H1 (cell line): ENCODE data around the gene NRL. TPM values are rescaled to one million over a fixed set of nuclear protein-coding genes. Genes with fewer than 3 reads are reported as not detected.

Experiments
- CTCF ChIA-PET: fragments of 300-600 bp; sonication (Branson Sonifier 250); formaldehyde crosslinking; loops from one replicate; lab custom pipeline; 2021; ENCODE audit not compliant: partially characterized antibody; lab: Charles Lee
- POLR2A ChIA-PET: fragments of 300-600 bp; sonication (Branson Sonifier 250); formaldehyde crosslinking; loops from one replicate; lab custom pipeline; 2021; ENCODE audit warnings: inconsistent platforms; ENCODE audit not compliant: partially characterized antibody; lab: Charles Lee
- DNase-seq, 2 experiments: peaks; one replicate each; pipeline versions ENCODE4 v3.0.0 to v3.0.0-alpha.2; 2010 to 2022; ENCODE audit warnings: low spot score in 2 of 2, low read depth in 1 of 2, mixed read lengths in 1 of 2
- FAIRE-seq: peaks from 2 replicates; lab custom pipeline; 2011; peaks lifted over from hg19 to GRCh38; lab: Jason Lieb, UNC
- H2AFZ ChIP-seq: 2 replicates; pipeline ENCODE4 v1.8.1; 2012; ENCODE audit warnings: low read length, inconsistent platforms
- H2AK5ac ChIP-seq: 2 replicates; pipeline ENCODE4 v1.6.1; 2013; ENCODE audit warnings: low read depth, low read length
- H2BK120ac ChIP-seq: replicated peaks from 2 replicates; pipeline ENCODE3; 2013; ENCODE audit warnings: low read depth, low read length, inconsistent platforms
- H2BK12ac ChIP-seq: 2 replicates; pipeline ENCODE4 v1.6.1; 2013; ENCODE audit warnings: low read depth, low read length
- H2BK15ac ChIP-seq: 2 replicates; pipeline ENCODE4 v1.6.1; 2013; ENCODE audit warnings: low read length
- H2BK20ac ChIP-seq: 2 replicates; pipeline ENCODE4 v1.6.1; 2013; ENCODE audit warnings: low read length
- H2BK5ac ChIP-seq: 2 replicates; pipeline ENCODE4 v1.6.1; 2013; ENCODE audit warnings: low read depth, low read length
- H3K14ac ChIP-seq: 2 replicates; pipeline ENCODE4 v1.6.1; 2013; ENCODE audit warnings: inconsistent platforms; ENCODE audit not compliant: insufficient read length
- H3K18ac ChIP-seq: 2 replicates; pipeline ENCODE4 v1.6.1; 2013; ENCODE audit warnings: low read length; ENCODE audit errors: extremely low read depth
- H3K23ac ChIP-seq: 2 replicates; pipeline ENCODE4 v1.6.1; 2013; ENCODE audit warnings: inconsistent platforms; ENCODE audit not compliant: insufficient read length
- H3K23me2 ChIP-seq: 2 replicates; pipeline ENCODE4 v1.6.1; 2013; ENCODE audit warnings: low read depth, low read length
- H3K27ac ChIP-seq: 2 replicates; pipeline ENCODE4 v1.6.1; 2011; ENCODE audit warnings: low read depth, low read length, inconsistent platforms
- H3K27me3 ChIP-seq, 4 experiments: replicated peaks in 1 of 4; 1 replicate in 1 of 4; 2 replicates in 3 of 4; pipeline versions ENCODE4 v1.6.1 to v1.8.1; 2011 to 2013; ENCODE audit warnings: low read length in 3 of 4, mild to moderate bottlenecking in 3 of 4, inconsistent platforms in 2 of 4, mixed read lengths in 2 of 4, moderate library complexity in 1 of 4; ENCODE audit not compliant: control insufficient read depth in 3 of 4, insufficient read depth in 3 of 4; ENCODE audit errors: extremely low read depth in 1 of 4
- H3K36me3 ChIP-seq, 4 experiments: 2 replicates each; pipeline versions ENCODE4 v1.6.1 to v1.8.1; 2011 to 2013; ENCODE audit warnings: mild to moderate bottlenecking in 4 of 4, low read length in 3 of 4, moderate library complexity in 2 of 4, control low read depth in 1 of 4, inconsistent platforms in 1 of 4; ENCODE audit not compliant: insufficient read depth in 4 of 4, control insufficient read depth in 2 of 4
- H3K4ac ChIP-seq: replicated peaks from 2 replicates; pipeline ENCODE3; 2013; ENCODE audit warnings: low read length, low read depth, mixed read lengths, inconsistent platforms; ENCODE audit not compliant: insufficient read length
- H3K4me1 ChIP-seq, 4 experiments: replicated peaks in 1 of 4; 1 replicate in 1 of 4; 2 replicates in 3 of 4; pipeline versions ENCODE4 v1.6.1 to v1.8.1; 2011 to 2013; ENCODE audit warnings: low read length in 3 of 4, inconsistent platforms in 2 of 4, mixed read lengths in 1 of 4; ENCODE audit not compliant: insufficient read depth in 4 of 4, control insufficient read depth in 3 of 4
- H3K4me2 ChIP-seq, 2 experiments: 2 replicates each; pipeline versions ENCODE4 v1.6.1 to v1.8.1; 2011 to 2013; ENCODE audit warnings: low read depth in 2 of 2, low read length in 2 of 2, control low read depth in 1 of 2, inconsistent platforms in 1 of 2, mild to moderate bottlenecking in 1 of 2; ENCODE audit not compliant: insufficient read depth in 1 of 2
- H3K4me3 ChIP-seq, 4 experiments: fragments of 200-600, 300-600 bp in 1 of 4; sonication (generic), shearing (Covaris generic), sonication (Bioruptor Twin) in 1 of 4; 2 replicates each; pipeline versions ENCODE4 v1.5.1 to v1.8.1; 2011 to 2016; ENCODE audit warnings: low read length in 4 of 4, low read depth in 3 of 4, control low read depth in 2 of 4, inconsistent platforms in 2 of 4, mild to moderate bottlenecking in 2 of 4, mixed read lengths in 1 of 4, moderate library complexity in 1 of 4; ENCODE audit not compliant: insufficient read depth in 2 of 4; ENCODE audit errors: extremely low read depth in 1 of 4
- H3K56ac ChIP-seq: replicated peaks from 2 replicates; pipeline ENCODE3; 2013; ENCODE audit warnings: low read depth, mild to moderate bottlenecking, mixed read lengths, low read length, inconsistent platforms; ENCODE audit not compliant: insufficient read length
- H3K79me1 ChIP-seq: 2 replicates; pipeline ENCODE4 v1.6.1; 2013; ENCODE audit warnings: low read depth, low read length, control low read depth
- H3K79me2 ChIP-seq, 2 experiments: 2 replicates each; pipeline versions ENCODE4 v1.6.1 to v1.8.1; 2012 to 2013; ENCODE audit warnings: low read length in 2 of 2, mild to moderate bottlenecking in 2 of 2, inconsistent platforms in 1 of 2; ENCODE audit not compliant: insufficient read depth in 2 of 2, control insufficient read depth in 1 of 2
- H3K9ac ChIP-seq, 4 experiments: replicated peaks in 1 of 4; 1 replicate in 1 of 4; 2 replicates in 3 of 4; pipeline versions ENCODE4 v1.6.1 to v1.8.1; 2011 to 2013; ENCODE audit warnings: low read depth in 3 of 4, low read length in 3 of 4, control low read depth in 2 of 4, mild to moderate bottlenecking in 2 of 4, moderate library complexity in 2 of 4, inconsistent platforms in 1 of 4; ENCODE audit errors: extremely low read depth in 1 of 4
- H3K9me3 ChIP-seq, 2 experiments: 2 replicates each; pipeline versions ENCODE4 v1.6.1 to v1.8.1; 2012 to 2013; ENCODE audit warnings: mild to moderate bottlenecking in 2 of 2, moderate library complexity in 2 of 2, control low read depth in 1 of 2, inconsistent platforms in 1 of 2, low read depth in 1 of 2, low read length in 1 of 2, mixed read lengths in 1 of 2; ENCODE audit not compliant: insufficient read depth in 2 of 2
- H4K20me1 ChIP-seq, 2 experiments: replicated peaks in 1 of 2; 2 replicates each; pipeline versions ENCODE3 to v1.8.1; 2011 to 2013; ENCODE audit warnings: inconsistent platforms in 2 of 2, low read length in 2 of 2, mild to moderate bottlenecking in 1 of 2; ENCODE audit not compliant: insufficient read depth in 2 of 2, control insufficient read depth in 1 of 2
- H4K5ac ChIP-seq: 2 replicates; pipeline ENCODE4 v1.6.1; 2013; ENCODE audit warnings: low read length, low read depth, mixed read lengths, inconsistent platforms; ENCODE audit not compliant: insufficient read length
- H4K8ac ChIP-seq: 2 replicates; pipeline ENCODE4 v1.8.0; 2013; ENCODE audit warnings: mild to moderate bottlenecking, moderate library complexity, low read length, inconsistent platforms; ENCODE audit not compliant: insufficient read depth; ENCODE audit errors: extremely low read depth
- H4K91ac ChIP-seq: replicated peaks from 2 replicates; pipeline ENCODE3; 2013; ENCODE audit warnings: low read length, mixed read lengths, inconsistent platforms; ENCODE audit not compliant: insufficient read length
- ASH2L ChIP-seq: fragments of 200-600, 300-600 bp; sonication (generic); IDR thresholded peaks from one replicate; pipeline ENCODE4 v1.7.1; 2017; ENCODE audit warnings: low read length
- BACH1 ChIP-seq: IDR thresholded peaks from 2 replicates; pipeline ENCODE4 v1.6.1; 2012; ENCODE audit warnings: low read length, improper control_type of control experiment
- CEBPB ChIP-seq: IDR thresholded peaks from 2 replicates; pipeline ENCODE4 v1.6.1; 2012; ENCODE audit warnings: low read depth, low read length
- EZH2 ChIP-seq: fragments of 200-600 bp; sonication (generic); IDR thresholded peaks from 2 replicates; pipeline ENCODE4 v1.7.1; 2012; ENCODE audit warnings: low read depth, mild to moderate bottlenecking, moderate library complexity, low read length, inconsistent platforms; ENCODE audit not compliant: severe bottlenecking
- KDM1A ChIP-seq: fragments of 200-600, 300-600 bp; sonication (generic); IDR thresholded peaks from 2 replicates; pipeline ENCODE4 v1.7.1; 2016; ENCODE audit warnings: mild to moderate bottlenecking, low read length, borderline replicate concordance
- POU5F1 ChIP-seq: IDR thresholded peaks from 2 replicates; pipeline ENCODE4 v1.6.1; 2011; ENCODE audit warnings: low read depth, mild to moderate bottlenecking, low read length, moderate library complexity
- SAP30 ChIP-seq: fragments of 300-600 bp; sonication (generic); IDR thresholded peaks from 2 replicates; pipeline ENCODE4 v1.7.1; 2012; ENCODE audit warnings: low read length, moderate library complexity, mild to moderate bottlenecking, inconsistent platforms; ENCODE audit not compliant: insufficient read depth, insufficient replicate concordance
- SP4 ChIP-seq: IDR thresholded peaks from 2 replicates; pipeline ENCODE4 v1.6.1; 2012; ENCODE audit warnings: low read length, inconsistent platforms
- SUZ12 ChIP-seq: fragments of 200-600 bp; sonication (generic); IDR thresholded peaks from 2 replicates; pipeline ENCODE4 v1.6.1; 2012; ENCODE audit warnings: mild to moderate bottlenecking, inconsistent platforms, low read length, moderate library complexity, mixed read lengths
- TAF7 ChIP-seq: optimal IDR thresholded peaks from 2 replicates; pipeline ENCODE3; 2011; ENCODE audit warnings: low read depth, mild to moderate bottlenecking, inconsistent platforms, low read length, moderate library complexity, borderline replicate concordance
- WGBS, 2 experiments: shearing (Covaris generic) in 1 of 2; methylation state at CpG; one replicate each; pipeline versions ENCODE4 v1.1.6 to v1.1.7; 2013 to 2015; ENCODE audit warnings: low lambda C conversion rate in 2 of 2, mixed read lengths in 2 of 2, inconsistent platforms in 1 of 2, low coverage in 1 of 2, missing lambda C conversion rate in 1 of 2; ENCODE audit not compliant: insufficient replicate concordance in 2 of 2, insufficient coverage in 1 of 2, insufficient read length in 1 of 2; ENCODE audit errors: extremely low coverage in 1 of 2, missing lambda C conversion rate in 1 of 2; 5-methylcytosine and 5-hydroxymethylcytosine counted together
- polyA plus RNA-seq, 7 experiments: library from polyadenylated mRNA; depleted of rRNA in 3 of 7; stranded (reverse) in 5 of 7; unstranded in 2 of 7; fragments of >200 nt in 5 of 7; fragments of 200-250 nt in 2 of 7; gene quantifications; 1 replicate in 5 of 7; 2 replicates in 1 of 7; 4 replicates in 1 of 7; pipeline versions ENCODE4 v1.2.1 to v1.2.3, GENCODE V29; 2011 to 2013; ENCODE audit warnings: missing spikeins in 2 of 7, mixed read lengths in 2 of 7
- total RNA-seq: library from RNA; stranded (reverse); fragmentation: NEBNext Ultra II Directional; extraction: Animal tissue kit (Norgen Biotek cat#: 25700); gene quantifications from 2 replicates; pipeline ENCODE4 v1.2.1, GENCODE V29; 2021

NRL gene
- total and polyA plus RNA-seq, 2 of the 8 experiments (the other 6 are each of a cell fraction or from before 2014, with no cell fraction given): 1.1 to 2.2 TPM

DNA sequence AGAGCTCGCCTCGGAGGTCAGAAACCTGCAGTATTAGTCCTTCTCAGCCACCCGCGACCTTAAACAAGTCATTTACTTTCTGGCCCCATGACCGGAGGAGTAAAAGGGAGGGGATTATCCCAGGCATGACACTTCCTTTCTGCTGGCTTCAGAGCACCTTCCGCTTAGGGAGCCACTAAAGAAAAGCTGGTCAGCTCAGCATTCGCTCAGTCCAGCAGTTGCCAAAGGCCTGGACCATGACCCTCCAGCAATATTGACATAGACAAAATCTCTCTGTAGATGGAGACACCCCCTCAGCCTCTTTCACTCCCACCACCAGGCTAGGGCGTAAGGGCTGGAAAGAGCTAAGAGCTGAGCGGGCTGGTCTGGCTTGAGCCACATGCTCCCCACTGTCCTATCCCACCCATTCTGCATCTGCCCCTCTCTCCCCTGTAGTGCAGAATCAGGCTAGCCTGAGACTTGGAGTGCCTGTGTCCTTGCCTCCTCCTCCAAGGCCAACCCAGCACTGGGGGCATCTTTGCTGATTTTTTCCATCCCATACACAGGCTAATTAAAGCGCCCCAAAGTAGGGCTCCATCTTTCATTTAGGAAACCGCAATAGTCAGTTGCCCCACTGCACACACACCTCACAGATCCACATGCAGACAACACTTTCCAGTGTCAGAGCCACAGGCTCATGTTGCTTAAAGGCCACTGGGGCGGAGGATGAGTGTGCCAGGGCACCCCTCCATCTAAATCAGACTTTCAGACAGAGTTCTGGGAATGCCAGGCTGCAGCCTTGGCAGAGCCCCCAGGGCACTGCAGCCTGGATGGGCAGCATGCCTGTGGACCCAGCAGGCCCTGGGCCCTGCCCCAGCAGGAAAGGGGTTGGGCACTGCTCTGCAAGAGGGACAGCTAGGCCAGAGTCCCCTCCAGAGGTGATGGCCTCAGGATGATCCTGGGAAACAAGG is 47.3 kb downstream of the NRL start:
- Histone ChIP-seq H2BK15ac (no peak overlapping the region), H3K14ac (no peak overlapping the region), H2BK5ac (no peak overlapping the region), H2BK20ac (no peak overlapping the region), H3K4ac (no peak overlapping the region), H2AFZ (no peak overlapping the region), H3K4me1 (no peaks in the 10 kb centered on the region), H2AK5ac (no peak overlapping the region), H3K79me1 (no peaks in the 10 kb centered on the region), H4K5ac (no peak overlapping the region), H2BK12ac (no peak overlapping the region), H3K27me3 (no peaks in the 10 kb centered on the region; a peak in 1 of 7 replicates), H3K56ac (no peak overlapping the region), H3K23ac (no peak overlapping the region), H3K23me2 (no peaks in the 10 kb centered on the region), H3K18ac (no peak overlapping the region), H3K4me3 (no peak overlapping the region), H3K36me3 (no peaks in the 10 kb centered on the region), H4K91ac (no peak overlapping the region), H2BK120ac (no peak overlapping the region), H4K8ac (no peak overlapping the region), H3K27ac (no peak overlapping the region), H3K9me3 (no peaks in the 10 kb centered on the region), H3K4me2 (no peak overlapping the region), H3K9ac (no peak overlapping the region), H4K20me1 (no peaks in the 10 kb centered on the region), H3K79me2 (no peaks in the 10 kb centered on the region)
- ChIA-PET CTCF (interaction anchor here (0.8 to 23.8 kb wide), 11 partner anchors 9 to 115 kb away, joined by 3 to 316 read pairs (median 3); partner anchors contain the start of gene PCK2), POLR2A (interaction anchor here (1.6 to 27.2 kb wide), 5 partner anchors 10 to 32 kb away, joined by 3 to 626 read pairs (median 14); partner anchors contain the start of genes CARMIL3 and PCK2)
- WGBS, 2 experiments: 87% methylated on average over 12 of the region's 12 CpGs; no CpG with 5 or more reads in 1 of the 2 experiments
- FAIRE-seq (no peak), DNase-seq (no peak)
- TF ChIP-seq KDM1A (no peak), EZH2 (no peak), POU5F1 (no peak), SAP30 (no peak), ASH2L (no peak), BACH1 (no peak), TAF7 (no peak), SUZ12 (no peak), CEBPB (no peak), SP4 (no peak)
